AG20443 (cell line): ENCODE results near the gene MYO1F.
"Not testable (repeated sequence)": the region's sequence is repeated elsewhere in the genome, so short reads cannot be mapped to it uniquely, and the experiment has no call there.

Experiments used
- DNase-seq: peaks from one replicate; pipeline ENCODE4 v3.0.0; 2012; ENCODE audit warnings: low spot score, mixed read lengths

The MYO1F gene

DNA sequence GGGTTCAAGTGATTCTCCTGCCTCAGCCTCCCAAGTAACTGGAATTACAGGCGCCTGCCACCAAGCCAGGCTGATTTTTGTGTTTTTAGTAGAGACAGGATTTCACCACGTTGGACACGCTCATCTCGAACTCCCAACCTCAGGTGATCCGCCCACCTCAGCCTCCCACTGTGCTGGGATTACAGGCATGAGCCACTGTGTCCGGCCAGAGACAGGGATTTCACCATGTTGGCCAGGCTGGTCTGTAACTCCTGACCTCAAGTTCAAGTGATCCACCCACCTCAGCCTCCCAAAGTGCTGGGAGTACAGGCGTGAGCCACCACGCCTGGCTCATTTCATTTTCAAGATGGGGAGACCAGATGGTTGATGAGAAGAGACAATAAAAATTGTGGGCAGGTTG is 12.4 kb downstream of the MYO1F start:
- DNase-seq, result not testable (repeated sequence)

DNA sequence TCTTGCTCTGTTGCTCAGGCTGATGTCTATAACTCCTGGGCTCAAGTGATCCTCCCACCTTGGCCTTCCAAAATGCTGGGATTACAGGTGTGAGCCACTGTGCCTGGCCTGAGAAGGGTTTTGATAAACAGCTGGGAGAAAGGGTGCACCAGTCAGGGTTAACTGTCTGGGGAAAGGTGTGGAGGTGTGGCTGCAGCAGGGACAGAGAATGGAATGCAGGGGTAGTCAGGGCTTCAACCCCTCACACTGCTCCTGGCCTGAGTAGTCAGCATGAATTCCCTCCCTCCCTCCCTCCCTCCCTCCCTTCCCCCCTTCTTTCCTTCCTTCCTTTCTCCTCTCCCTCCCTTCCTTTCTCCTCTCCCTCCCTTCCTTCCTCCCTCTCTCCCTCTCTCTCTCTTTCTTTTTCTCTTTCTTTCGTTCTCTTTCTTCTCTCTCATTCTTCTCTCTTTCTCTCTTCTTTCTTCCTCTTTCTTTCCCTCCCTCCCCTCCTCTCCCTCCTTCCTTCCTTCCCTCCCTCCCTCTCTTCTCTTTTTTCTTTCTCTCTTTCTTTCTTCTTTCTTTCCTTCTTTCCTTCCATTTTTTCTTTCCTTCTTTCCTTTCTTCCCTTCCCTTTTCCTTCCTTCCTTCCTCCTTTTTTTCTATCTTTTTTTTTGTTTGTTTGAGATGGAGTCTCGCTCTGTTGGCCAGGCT is 16.0 kb downstream of the MYO1F start:
- no peak for DNase-seq

DNA sequence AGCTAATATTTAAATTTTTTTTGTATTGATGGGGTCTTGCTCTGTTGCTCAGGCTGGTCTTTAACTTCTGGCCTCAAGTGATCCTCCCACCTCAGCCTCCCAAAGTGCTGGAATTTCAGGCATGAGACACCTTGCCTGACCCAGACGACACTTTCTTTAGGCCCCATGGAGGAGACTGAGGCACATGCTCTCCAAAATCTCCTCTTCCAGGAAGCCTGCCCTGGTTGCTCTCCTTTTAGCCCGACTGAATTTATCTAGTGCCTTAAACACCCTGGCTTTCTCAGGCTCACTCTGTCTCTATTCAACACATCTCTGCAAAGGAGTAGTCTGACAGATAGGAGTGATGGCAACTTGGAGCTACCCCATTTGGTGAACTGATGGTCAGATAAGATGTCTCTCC is 18.9 kb downstream of the MYO1F start:
- DNase-seq, result no peak

DNA sequence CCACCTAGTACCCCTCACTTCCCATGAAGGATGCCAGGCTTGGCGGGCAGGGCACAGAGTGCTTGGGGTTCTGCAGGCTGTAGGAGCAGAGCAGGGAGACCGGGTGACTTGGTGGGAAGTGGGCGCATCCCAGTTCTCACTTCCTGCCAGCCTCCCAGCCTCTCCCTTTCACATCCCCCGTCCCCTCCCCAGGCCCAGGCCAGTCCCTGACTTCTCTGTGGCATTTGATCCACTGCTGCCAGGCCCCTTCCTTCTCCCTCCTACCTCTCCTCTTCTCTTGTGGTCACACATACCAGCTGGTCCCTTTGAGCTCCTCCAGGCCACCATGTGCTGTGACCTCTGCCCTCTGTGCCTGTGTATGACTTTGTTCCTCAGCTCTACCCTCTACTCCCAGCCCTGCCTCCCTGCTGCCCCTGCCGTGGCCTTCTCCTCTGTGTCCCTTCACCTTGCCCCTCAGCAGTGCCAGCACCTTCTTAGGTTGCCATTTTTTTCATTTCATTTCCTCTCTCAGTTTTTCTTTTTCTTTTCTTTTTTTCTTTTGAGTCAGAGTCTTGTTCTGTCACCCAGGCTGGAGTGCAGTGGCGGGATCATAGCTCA is 19.5 kb downstream of the MYO1F start:
- DNase-seq, result no peak

DNA sequence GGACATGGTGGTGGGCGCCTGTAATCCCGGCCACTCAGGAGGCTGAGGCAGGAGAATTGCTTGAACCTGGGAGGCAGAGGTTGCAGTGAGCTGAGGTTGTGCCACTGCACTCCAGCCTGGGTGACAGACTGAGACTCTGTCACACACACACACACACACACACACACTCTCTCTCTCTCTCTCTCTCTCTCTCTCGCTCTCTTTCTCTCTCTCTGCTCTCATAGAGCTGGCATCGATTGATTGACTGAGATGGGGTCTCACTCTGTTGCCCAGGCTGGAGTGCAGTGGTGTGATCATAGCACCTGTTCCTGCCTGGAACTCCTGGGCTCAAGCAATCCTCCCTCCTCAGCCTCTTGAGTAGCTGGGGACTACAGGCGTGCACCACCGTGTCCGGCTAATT is 23.5 kb downstream of the MYO1F start:
- not testable (repeated sequence) for DNase-seq

DNA sequence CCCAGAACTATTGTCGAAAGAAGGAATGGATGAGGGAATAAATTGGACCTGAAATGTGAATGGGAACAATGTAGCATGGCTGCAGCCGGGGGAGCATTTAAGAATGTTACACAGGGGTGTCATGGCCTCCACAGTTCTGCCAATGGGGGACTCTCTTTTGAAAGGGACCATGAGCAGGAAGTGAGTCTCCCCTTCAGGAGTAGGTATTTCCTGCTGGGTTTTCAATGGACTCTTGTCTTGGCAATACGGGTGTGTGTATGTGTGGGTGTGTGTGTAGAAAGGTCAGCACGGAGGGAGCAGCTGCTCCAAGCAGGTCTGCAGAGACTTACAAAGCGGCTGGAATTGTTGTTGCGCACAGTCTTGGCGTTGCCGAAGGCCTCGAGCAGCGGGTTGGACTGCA is 24.4 kb downstream of the MYO1F start:
- no peak for DNase-seq

DNA sequence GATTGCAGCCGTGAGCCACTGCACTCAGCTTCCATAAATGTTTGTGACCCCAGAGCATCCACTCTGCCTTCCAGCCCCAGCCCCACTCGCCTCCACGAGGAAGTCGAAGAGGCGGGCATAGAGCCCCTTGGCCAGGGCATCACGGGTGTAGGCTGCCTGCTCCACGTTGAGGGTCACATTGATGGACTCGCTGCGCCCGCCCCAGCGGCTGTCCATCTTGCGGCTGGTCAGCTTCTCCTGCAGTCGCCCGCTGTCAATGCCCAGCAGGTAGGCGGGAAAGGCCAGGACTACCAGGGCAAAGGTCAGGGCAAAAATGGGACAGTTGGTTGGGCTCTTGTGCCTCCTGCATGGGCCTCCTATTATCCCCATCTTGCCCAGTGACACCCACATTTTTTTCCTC is 27.2 kb downstream of the MYO1F start:
- no peak for DNase-seq

DNA sequence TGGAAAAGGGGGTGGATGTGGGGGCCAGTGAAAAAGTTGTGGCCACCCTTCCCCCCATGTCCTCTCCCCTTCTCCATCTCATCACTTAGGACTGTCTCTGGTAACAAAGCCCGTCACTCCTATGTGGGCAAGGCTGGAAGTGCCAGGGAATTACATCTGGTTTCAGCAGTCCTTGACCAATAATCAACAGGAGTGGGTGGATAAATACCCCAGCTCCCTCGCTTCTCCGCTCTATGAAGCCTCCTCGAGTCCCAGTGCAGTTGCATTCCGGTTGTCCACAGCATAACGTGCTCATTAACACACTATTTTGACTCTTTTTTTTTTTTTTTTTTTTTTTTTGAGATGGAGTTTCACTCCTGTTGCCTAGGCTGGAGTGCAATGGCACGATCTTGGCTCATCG is 31.5 kb downstream of the MYO1F start:
- no peak for DNase-seq

DNA sequence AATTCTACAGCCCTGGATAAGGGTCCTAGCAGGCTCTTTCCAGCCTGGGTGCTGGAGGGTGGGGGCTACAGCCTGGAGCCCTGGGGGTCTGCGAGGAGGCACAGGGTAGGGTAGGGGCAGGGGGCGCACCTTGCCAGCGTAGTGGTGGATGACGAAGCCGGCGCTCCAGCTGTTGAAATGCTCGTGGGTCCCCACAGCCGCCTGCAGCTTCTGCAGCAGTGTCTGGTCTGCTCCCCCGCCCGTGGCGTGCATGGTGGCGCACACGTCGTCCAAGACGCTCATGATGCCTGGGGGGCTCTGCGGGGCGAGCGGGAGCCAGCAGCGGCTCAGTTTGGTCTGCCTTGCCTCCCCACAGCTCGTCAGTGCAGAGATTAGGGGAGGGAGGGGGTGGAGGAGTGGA is 33.1 kb downstream of the MYO1F start:
- DNase-seq, result no peak

DNA sequence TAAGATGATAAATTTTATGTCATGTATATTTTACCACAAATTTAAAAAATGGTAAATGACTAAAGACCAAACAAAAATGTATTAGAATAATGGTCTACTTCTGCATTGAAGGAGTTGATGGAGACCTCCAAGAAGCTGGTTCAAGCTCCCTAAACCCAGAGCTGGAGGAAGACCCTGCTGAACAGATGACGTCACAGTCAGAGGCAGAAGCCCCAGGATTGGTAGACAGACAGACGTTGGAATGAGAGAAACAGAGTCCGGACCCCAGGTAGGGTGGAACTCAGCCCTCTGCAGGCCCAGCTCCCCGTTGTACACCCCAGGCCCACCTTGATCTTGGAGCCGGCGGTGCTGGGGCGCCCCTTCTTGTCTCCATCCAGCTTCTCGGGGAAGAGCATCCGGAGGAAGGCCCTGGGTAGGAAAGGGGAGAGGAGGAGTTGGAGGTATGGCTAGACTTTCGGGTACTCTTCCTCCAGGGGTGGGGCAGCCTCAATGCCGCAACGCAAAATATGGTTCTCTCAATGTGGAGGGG is 37.6 kb downstream of the MYO1F start:
- no peak for DNase-seq

DNA sequence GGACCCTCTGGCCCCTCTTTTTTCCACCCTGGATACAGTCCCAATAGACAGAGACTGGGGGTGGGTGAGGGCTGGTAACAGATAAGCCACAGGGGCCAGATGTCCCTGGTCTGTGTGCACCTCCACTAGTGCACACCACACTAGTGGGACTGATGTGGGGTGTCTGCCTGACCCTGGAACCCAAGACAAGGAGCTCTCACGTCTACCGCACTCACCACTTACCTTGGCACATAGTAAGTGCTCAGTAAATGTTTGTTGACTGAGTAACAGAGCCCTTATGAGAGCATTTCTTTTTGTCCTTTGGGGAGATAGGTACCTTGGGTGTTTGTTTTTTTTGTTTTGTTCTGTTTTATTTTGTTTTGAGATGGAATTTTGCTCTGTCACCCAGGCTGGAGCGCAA is 40.1 kb downstream of the MYO1F start:
- DNase-seq, result no peak

DNA sequence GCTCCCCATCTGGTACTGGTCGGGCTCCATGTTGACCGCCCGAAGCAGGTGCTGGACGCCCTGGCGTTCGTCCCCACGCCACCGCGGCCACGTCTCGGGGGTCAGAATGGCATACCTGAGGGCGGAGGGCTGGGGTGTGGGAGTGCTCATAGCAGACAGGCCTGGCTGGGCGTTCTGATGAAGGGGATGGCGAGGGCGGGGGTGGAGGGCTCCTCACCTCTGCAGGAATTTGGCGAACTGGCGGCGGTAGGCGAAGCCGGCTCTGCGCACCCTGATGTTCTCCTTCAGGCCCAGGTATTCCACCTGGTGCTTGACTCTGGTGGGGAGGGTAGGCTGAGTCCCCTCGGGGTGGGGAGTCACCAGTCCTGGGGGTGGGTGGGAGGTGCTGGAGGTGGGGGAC is 41.0 kb downstream of the MYO1F start:
- no peak for DNase-seq

DNA sequence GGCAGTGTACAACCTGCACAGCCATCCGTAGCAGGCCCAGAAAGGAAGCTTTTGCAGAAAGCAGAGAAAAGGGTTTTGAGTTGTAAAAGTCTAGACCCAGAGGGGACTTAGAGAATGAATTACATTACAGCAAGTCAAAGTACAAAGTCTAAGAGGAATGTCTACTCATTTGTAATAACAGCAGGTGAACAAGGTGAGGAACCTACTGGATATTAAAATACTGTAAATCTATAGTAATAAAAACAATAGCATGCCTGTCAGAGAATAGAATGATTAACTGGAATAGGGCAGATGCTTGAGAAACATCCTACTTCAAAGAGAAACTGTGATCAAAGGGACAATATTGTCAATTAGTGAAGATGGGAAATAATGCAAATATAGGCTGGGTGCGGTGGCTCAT is 45.0 kb downstream of the MYO1F start:
- DNase-seq, result no peak

DNA sequence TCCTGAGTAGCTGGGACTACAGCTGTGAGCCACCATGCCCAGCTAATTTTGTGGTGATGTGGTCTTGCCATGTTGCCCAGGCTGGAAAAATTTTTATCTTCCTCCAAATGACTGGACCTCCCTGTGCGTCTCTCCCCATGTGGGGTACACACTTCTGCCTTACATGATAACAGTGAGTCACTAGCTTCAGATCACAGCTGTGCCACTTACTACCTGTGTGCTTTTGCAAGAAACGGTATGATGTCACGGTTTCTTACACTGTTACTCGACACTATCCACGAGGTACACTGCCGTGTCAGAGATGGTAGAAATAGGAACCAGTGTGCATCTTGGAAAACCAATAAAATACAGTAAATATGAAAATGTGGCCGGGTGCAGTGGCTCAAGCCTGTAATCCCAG is 45.8 kb downstream of the MYO1F start:
- DNase-seq, result no peak

DNA sequence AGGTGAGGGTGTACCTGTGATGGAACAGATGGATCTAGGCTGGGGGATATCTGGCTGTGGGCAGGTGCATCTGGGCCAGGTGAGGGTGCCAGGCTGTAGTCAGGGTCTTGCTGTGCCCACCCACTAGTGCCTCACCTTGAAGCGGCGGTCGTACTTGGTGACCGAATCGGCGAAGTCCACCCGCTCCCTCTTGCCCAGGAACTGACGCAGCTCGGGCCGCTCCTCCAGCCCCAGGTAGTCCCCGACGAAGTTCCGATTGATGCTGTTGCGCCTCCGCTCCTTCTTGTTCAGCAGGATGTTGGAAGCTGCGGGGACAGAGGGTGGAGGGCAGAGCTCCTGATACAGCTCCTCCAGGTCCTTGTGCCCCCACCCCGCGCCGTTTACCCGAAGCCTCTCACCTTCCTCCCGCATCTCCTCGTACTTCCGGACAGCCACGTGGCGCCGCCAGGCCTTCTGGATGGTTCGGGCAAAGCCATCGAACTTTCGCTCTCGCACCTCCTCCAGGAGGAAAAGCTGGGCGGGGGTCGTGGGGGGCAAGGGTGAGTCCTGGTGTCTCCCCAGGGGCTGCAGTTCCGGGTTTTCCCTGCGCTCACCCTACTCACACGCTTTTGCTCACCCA is 47.1 kb downstream of the MYO1F start:
- DNase-seq, result no peak

DNA sequence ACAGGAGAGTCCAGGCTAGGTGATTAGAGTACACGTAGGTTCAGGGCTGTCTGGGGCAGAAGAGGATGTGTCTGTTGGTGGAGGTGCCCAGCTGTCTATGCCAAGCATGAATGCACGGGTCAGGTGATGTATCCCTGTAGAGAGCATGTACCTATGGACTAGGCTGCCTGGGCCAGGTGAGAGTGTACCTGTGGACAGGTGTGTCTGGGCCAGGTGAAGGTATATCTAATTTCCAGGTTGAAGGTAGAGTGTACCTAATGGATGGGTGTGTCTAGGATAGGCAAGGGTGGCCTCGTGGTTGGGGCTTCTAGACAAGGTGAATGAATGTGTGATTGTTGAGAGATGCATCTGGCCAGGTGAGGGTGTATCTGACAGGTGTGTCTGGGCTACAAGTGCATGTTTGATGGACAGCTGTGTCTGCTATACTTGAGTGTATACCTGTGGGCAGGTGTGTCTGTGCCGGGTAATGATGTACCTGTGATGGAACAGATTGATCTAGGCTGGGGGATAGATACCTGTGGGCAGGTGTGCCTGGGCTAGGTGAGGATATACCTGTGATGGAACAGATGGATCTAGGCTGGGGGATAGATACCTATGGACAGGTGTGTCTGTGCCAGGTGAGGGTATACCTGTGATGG is 47.8 kb downstream of the MYO1F start:
- no peak for DNase-seq

DNA sequence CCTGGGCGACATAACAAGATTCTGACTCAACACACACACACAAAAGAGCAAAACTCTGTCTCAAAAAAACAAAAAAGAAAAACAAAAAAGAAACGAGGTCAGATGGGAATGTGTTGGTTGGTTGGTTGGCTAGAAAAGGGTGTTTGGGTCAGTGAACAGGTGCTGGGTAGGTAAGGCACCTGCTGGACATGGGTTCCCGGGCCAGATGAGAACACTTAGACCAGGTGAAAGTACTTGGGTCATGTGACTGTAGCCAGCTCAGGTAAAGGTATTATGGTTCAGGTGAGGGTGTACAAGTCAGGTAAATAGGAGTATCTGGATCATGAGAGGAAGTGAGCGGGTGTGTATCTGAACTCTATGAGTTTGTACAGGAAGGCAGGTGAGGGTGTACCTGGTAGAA is 48.7 kb downstream of the MYO1F start:
- no peak for DNase-seq

DNA sequence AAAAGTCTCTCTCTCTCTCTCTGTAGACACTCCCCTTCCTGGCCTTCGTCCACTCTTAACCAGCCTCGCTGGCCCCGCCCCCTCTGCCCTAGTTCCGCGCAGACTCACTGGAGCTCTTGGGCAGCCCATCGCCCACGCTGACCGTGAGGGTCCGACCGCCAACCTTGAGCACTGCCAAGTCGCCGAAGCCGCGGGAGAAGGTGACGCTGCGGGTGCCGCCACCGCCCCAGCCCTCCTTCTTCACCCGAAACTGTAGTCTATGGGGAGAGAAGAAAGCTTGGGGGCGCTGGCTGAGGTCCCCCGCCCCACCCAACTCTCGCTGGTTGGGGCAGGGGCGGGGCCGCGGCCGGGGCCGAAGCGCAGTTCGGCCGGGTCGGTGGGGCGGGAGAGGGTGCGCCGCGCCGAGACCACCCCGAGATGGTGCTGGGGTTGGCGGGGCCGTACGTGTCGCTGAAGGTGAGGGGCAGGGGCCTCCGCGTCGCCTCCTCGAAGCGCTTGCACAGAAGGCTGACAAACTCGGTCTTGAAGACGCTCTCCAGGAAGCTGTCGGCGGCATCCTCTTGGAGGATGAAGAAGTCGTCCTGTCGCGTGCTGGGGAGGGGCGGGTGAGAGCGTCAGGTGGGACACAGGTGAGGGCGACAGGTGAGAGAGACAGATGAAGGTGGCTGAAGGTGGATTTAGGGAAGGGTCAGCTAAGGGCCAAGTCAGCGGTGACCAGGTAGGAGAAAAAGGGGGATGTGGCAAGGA is 50.7 kb downstream of the MYO1F start:
- DNase-seq, result peak; percentile 94

DNA sequence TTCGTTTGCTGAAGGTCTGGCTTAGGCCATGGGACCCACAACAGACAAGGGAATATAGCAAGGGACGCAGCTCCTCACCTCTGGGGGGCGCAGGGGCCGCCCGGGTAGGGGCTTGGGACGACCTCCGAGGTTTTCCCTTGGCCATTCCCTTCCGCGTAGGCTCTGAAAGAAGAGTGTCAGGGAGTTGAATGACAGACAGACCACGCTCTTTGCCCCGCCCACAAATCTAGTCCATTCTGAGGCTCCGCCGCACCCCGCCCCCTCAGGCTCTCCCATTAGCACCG is 51.9 kb downstream of the MYO1F start:
- DNase-seq, result no peak

DNA sequence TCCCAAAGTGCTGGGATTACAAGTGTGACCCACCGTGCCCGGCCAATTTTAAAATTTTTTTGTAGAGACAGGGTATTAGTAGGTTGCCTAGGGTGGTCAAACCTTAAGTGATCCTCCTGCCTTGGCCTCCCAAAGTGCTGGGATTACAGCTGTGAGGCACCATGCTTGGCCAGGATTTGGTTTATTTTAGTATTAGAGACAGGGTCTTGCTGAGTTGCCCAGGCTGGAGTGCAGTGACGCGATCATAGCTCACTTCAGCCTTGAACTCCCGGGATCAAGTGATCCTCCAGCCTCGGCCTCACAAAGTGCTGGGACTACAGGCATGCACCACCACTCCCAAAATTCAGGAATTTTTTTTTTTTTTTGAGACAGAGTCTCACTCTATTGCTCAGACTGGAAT is 57.9 kb downstream of the MYO1F start:
- no peak for DNase-seq

DNA sequence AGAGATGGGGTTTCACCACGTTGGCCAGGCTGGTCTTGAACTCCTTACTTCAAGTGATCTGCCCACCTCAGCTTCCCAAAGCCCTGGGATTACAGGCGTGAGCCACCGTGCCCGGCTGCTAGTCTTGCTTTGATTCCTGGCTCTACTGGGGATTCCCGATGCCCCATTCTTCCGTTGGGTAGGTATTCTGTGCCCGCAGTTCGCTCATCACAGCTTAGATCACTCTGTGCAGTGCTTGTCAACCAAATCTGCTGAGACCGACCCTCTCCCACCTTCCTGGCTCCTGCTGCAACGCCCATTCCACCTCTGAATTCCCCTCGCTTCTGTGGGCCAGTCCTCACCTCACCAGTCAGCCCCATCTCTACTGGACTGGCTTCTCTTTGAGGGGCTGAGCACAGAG is 58.7 kb downstream of the MYO1F start:
- no peak for DNase-seq

DNA sequence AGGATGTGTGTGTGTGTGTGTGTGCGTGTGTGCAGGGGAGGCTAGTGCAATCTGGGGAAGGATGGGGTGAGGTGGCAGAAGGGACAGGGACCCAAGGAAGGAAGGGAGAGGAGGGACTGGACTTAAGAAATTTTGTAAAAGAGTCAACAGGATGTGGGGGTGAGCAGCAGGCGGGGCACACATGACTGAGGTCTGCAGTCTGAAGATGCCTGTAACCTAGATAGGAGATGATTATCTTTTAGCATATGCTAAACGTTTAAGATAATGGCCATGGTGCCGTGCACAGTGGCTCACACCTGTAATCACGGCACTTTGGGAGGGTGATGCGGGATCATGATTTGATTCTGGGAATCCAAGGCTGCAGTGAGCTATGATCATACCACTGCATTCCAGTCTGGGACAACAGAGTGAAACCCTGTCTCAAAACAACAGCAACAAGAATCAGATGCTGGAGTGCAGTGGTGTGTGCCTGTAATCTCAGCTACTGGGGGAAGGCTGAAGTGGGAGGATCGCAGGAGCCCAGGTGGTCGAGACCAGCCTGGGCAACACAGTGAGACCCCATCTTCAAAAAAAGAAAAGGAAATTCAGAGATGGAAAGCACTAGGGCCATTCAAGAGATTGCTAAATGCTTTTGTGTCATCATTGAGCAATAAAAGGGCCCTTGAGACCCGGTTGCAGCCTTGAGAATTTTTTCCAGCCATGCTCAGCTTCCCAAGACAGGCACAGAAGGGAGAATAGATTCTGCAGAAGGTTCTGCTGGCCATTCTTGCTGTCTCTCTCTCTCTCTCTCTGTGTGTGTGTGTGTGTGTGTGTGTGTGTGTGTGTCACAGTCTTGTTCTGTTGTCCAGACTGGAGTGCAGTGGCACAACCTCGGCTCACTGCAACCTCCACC is 59.4 kb downstream of the MYO1F start:
- peak; percentile 45 for DNase-seq
